ENCODE results near the gene CEP192.

The CEP192 gene

DNA sequence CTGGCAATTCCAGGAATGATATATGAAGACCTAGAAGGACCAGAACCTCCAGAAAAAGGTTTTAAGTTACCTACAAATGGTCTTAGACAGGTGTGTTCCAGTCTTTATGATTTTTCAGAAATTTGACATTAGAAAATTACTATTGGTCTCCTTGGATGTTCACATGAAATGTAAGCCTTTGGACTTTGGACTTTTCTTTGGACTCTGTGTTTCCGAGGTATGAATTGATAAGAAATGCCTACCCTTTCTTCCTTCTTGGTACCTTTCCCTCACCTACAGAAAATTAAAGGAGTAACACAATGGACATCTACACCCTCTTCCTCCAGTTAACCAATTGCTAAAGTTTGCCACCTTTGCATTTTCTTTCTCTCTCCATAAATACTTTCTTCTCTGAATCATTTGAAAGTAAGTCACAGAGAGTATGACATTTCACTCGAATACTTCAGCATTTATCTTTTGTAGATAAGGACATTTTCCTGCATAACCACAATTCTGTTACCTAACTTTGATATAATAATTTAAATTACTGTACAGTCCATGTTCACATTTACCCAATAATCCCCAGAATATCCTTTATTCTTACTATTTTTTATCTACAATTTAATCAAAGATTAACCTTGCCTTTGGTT is 26.2 kb downstream of the CEP192 start:
- Histone ChIP-seq H3K4me1 (ENCODE audit: control insufficient read depth, insufficient read depth, low read length) (no peaks in the 10 kb centered on the region), H3K27ac (ENCODE audit: extremely low read depth, low read depth, low read length) (no peak overlapping the region)
- TF ChIP-seq PRDM1 (tag by site-specific recombination; IDR thresholded peaks at IDR 0.05) (0 out of 2 replicates have a peak, but pooled peaks have one; percentile 7), SP3 (tag by site-specific recombination; IDR thresholded peaks at IDR 0.05) (no peak)

DNA sequence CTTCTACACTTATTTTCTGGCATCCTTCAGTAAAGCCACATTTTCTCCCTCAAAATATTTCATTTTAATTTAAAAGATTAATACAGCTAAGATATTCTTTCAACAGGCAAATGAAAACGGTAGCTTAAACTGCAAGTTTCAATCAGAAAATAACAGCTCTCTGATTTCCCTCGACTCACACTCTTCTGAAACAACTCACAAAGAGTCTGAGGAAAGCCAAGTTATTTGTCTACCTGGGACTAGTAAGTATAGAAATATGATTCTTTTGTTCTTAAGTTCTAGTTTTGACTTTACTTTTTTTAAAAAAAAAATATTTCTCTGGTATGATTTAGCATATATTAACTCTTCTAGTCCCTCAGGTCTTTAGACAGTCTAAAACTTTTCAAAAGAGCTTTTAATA is 27.2 kb downstream of the CEP192 start:
- Histone ChIP-seq H3K4me1 (ENCODE audit: control insufficient read depth, insufficient read depth, low read length) (no peaks in the 10 kb centered on the region), H3K27ac (ENCODE audit: extremely low read depth, low read depth, low read length) (no peak overlapping the region), H3K36me3 (ENCODE audit: control insufficient read depth in 2 of 2, insufficient read depth in 1 of 2, low read length in 2 of 2) (peaks cover 73 to 79% of the 10 kb centered on the region in 2 experiments), H3K4me3 (ENCODE audit: low read depth, low read length) (no peak overlapping the region), H3K9me3 (ENCODE audit: control insufficient read depth, insufficient read depth, low read depth, low read length) (no peaks in the 10 kb centered on the region)
- ChIA-PET CTCF (interaction anchor here (0.5 to 0.9 kb wide), 3 partner anchors 13 to 25 kb away, joined by 3 to 5 read pairs (median 4); no protein-coding TSS in a partner anchor), POLR2A (no interaction called here)
- no peak for TF ChIP-seq ZNF701 (tag by site-specific recombination; IDR thresholded peaks at IDR 0.05)
- no peak for TF ChIP-seq FEZF1 (tag by site-specific recombination; IDR thresholded peaks at IDR 0.05)
- TF ChIP-seq ZNF239 (tag by site-specific recombination; IDR thresholded peaks at IDR 0.05): no peak
- no peak for TF ChIP-seq ZNF76 (tag by site-specific recombination; IDR thresholded peaks at IDR 0.05; ENCODE audit: borderline replicate concordance, low read depth)
- TF ChIP-seq ZXDB (tag by site-specific recombination; IDR thresholded peaks at IDR 0.05): no peak
- TF ChIP-seq, protein P1, sequence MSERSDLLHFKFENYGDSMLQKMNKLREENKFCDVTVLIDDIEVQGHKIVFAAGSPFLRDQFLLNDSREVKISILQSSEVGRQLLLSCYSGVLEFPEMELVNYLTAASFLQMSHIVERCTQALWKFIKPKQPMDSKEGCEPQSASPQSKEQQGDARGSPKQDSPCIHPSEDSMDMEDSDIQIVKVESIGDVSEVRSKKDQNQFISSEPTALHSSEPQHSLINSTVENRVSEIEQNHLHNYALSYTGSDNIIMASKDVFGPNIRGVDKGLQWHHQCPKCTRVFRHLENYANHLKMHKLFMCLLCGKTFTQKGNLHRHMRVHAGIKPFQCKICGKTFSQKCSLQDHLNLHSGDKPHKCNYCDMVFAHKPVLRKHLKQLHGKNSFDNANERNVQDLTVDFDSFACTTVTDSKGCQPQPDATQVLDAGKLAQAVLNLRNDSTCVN (tag by site-specific recombination; optimal IDR thresholded peaks at IDR 0.05): no peak
- TF ChIP-seq GLI2 (tag by site-specific recombination; IDR thresholded peaks at IDR 0.05; ENCODE audit: borderline replicate concordance, low read depth): no peak
- TF ChIP-seq, protein P2, sequence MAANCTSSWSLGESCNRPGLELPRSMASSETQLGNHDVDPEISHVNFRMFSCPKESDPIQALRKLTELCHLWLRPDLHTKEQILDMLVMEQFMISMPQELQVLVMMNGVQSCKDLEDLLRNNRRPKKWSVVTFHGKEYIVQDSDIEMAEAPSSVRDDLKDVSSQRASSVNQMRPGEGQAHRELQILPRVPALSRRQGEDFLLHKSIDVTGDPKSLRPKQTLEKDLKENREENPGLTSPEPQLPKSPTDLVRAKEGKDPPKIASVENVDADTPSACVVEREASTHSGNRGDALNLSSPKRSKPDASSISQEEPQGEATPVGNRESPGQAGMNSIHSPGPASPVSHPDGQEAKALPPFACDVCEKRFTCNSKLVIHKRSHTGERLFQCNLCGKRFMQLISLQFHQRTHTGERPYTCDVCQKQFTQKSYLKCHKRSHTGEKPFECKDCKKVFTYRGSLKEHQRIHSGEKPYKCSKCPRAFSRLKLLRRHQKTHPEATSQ (tag by site-specific recombination; IDR thresholded peaks at IDR 0.05): no peak
- no peak for TF ChIP-seq SCRT2 (tag by site-specific recombination; IDR thresholded peaks at IDR 0.05)
- TF ChIP-seq, protein P3, sequence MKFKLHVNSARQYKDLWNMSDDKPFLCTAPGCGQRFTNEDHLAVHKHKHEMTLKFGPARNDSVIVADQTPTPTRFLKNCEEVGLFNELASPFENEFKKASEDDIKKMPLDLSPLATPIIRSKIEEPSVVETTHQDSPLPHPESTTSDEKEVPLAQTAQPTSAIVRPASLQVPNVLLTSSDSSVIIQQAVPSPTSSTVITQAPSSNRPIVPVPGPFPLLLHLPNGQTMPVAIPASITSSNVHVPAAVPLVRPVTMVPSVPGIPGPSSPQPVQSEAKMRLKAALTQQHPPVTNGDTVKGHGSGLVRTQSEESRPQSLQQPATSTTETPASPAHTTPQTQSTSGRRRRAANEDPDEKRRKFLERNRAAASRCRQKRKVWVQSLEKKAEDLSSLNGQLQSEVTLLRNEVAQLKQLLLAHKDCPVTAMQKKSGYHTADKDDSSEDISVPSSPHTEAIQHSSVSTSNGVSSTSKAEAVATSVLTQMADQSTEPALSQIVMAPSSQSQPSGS (tag by site-specific recombination; IDR thresholded peaks at IDR 0.05; ENCODE audit: low read depth): no peak
- TF ChIP-seq ZNF266 (tag by site-specific recombination; IDR thresholded peaks at IDR 0.05; ENCODE audit: low read depth): no peak
- TF ChIP-seq ZNF529 (tag by site-specific recombination; IDR thresholded peaks at IDR 0.05; ENCODE audit: insufficient replicate concordance): no peak
- no peak for TF ChIP-seq SP7 (tag by site-specific recombination; IDR thresholded peaks at IDR 0.05)
- TF ChIP-seq ZNF514 (tag by site-specific recombination; IDR thresholded peaks at IDR 0.05): no peak
- TF ChIP-seq, protein P4, sequence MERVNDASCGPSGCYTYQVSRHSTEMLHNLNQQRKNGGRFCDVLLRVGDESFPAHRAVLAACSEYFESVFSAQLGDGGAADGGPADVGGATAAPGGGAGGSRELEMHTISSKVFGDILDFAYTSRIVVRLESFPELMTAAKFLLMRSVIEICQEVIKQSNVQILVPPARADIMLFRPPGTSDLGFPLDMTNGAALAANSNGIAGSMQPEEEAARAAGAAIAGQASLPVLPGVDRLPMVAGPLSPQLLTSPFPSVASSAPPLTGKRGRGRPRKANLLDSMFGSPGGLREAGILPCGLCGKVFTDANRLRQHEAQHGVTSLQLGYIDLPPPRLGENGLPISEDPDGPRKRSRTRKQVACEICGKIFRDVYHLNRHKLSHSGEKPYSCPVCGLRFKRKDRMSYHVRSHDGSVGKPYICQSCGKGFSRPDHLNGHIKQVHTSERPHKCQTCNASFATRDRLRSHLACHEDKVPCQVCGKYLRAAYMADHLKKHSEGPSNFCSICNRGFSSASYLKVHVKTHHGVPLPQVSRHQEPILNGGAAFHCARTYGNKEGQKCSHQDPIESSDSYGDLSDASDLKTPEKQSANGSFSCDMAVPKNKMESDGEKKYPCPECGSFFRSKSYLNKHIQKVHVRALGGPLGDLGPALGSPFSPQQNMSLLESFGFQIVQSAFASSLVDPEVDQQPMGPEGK (tag by site-specific recombination; IDR thresholded peaks at IDR 0.05): no peak
- TF ChIP-seq, protein P5, sequence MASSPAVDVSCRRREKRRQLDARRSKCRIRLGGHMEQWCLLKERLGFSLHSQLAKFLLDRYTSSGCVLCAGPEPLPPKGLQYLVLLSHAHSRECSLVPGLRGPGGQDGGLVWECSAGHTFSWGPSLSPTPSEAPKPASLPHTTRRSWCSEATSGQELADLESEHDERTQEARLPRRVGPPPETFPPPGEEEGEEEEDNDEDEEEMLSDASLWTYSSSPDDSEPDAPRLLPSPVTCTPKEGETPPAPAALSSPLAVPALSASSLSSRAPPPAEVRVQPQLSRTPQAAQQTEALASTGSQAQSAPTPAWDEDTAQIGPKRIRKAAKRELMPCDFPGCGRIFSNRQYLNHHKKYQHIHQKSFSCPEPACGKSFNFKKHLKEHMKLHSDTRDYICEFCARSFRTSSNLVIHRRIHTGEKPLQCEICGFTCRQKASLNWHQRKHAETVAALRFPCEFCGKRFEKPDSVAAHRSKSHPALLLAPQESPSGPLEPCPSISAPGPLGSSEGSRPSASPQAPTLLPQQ (tag by site-specific recombination; IDR thresholded peaks at IDR 0.05): no peak
- TF ChIP-seq ZFP3 (tag by site-specific recombination; IDR thresholded peaks at IDR 0.05; ENCODE audit: low read depth): no peak
- TF ChIP-seq, protein P6, sequence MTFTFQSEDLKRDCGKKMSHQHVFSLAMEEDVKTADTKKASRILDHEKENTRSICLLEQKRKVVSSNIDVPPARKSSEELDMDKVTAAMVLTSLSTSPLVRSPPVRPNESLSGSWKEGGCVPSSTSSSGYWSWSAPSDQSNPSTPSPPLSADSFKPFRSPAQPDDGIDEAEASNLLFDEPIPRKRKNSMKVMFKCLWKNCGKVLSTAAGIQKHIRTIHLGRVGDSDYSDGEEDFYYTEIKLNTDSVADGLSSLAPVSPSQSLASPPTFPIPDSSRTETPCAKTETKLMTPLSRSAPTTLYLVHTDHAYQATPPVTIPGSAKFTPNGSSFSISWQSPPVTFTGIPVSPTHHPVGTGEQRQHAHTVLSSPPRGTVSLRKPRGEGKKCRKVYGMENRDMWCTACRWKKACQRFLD (tag by site-specific recombination; IDR thresholded peaks at IDR 0.05): no peak

More for the DNA sequence above, 26.2 kb downstream of the CEP192 start:
- Histone ChIP-seq H3K9me3 (ENCODE audit: control insufficient read depth, insufficient read depth, low read depth, low read length) (no peaks in the 10 kb centered on the region), H3K36me3 (ENCODE audit: control insufficient read depth in 2 of 2, insufficient read depth in 1 of 2, low read length in 2 of 2) (peaks cover 71 to 86% of the 10 kb centered on the region in 2 experiments), H3K4me3 (ENCODE audit: low read depth, low read length) (no peak overlapping the region)
- ChIA-PET POLR2A (no interaction called here), CTCF (no interaction called here)
